Liver (tissue), 9 donors: ENCODE results near the gene LYPLAL1. TPM values are rescaled to one million over a fixed set of nuclear protein-coding genes. Genes with fewer than 3 reads are reported as not detected.

ENCODE experiments used
- DNase-seq: peaks from one replicate; pipeline ENCODE4 v3.0.0-alpha.2; 2017; ENCODE audit warnings: low spot score
- H3K27ac ChIP-seq, 2 donors: one replicate each; pipeline ENCODE4 v1.7.0; 2013; ENCODE audit warnings: inconsistent platforms in 2 of 2, low read length in 2 of 2, control low read depth in 1 of 2, low read depth in 1 of 2, mild to moderate bottlenecking in 1 of 2
- H3K27me3 ChIP-seq, 4 donors: one replicate each; pipeline versions ENCODE4 v1.6.1 to v1.7.0; 2013; ENCODE audit warnings: low read length in 3 of 4, inconsistent platforms in 1 of 4, mild to moderate bottlenecking in 1 of 4, moderate library complexity in 1 of 4; ENCODE audit not compliant: control insufficient read depth in 4 of 4, insufficient read depth in 4 of 4
- H3K36me3 ChIP-seq, 4 donors: one replicate each; pipeline versions ENCODE4 v1.6.1 to v1.7.0; 2013; ENCODE audit warnings: low read length in 3 of 4, mild to moderate bottlenecking in 3 of 4, low read depth in 1 of 4, moderate library complexity in 1 of 4; ENCODE audit not compliant: control insufficient read depth in 4 of 4, insufficient read depth in 3 of 4
- H3K4me1 ChIP-seq, 4 donors: one replicate each; pipeline versions ENCODE4 v1.6.1 to v1.7.0; 2013; ENCODE audit warnings: low read length in 3 of 4, mild to moderate bottlenecking in 3 of 4, moderate library complexity in 1 of 4; ENCODE audit not compliant: control insufficient read depth in 4 of 4, insufficient read depth in 4 of 4
- H3K4me3 ChIP-seq, 3 donors: one replicate each; pipeline versions ENCODE4 v1.6.1 to v1.7.0; 2013; ENCODE audit warnings: low read length in 3 of 3, control low read depth in 1 of 3, low read depth in 1 of 3, mild to moderate bottlenecking in 1 of 3
- H3K9ac ChIP-seq, 2 donors: one replicate each; pipeline ENCODE4 v1.7.0; 2013; ENCODE audit warnings: low read length in 2 of 2, mild to moderate bottlenecking in 2 of 2, moderate library complexity in 2 of 2, control low read depth in 1 of 2, low read depth in 1 of 2
- H3K9me3 ChIP-seq, 4 donors: one replicate each; pipeline versions ENCODE4 v1.6.1 to v1.7.0; 2013; ENCODE audit warnings: low read length in 3 of 4; ENCODE audit not compliant: control insufficient read depth in 4 of 4
- ATF3 ChIP-seq: IDR thresholded peaks from 2 replicates; pipeline ENCODE4 v1.6.1; 2016; ENCODE audit warnings: antibody characterized with exemption
- CTCF ChIP-seq: fragments of 150-350 bp; IDR thresholded peaks from 2 replicates; pipeline ENCODE4 v1.5.1; 2017; ENCODE audit warnings: improper control_type of control experiment, low read depth, low read length; ENCODE audit not compliant: missing input control
- EGR1 ChIP-seq, 2 donors: IDR thresholded peaks; 2 replicates each; pipeline ENCODE4 v1.6.1; 2016 to 2018; ENCODE audit warnings: antibody characterized with exemption in 2 of 2, low read depth in 2 of 2
- FOXA1 ChIP-seq: IDR thresholded peaks from 2 replicates; pipeline ENCODE4 v1.6.1; 2016; ENCODE audit warnings: antibody characterized with exemption
- FOXA2 ChIP-seq: IDR thresholded peaks from 2 replicates; pipeline ENCODE4 v1.6.1; 2016; ENCODE audit warnings: antibody characterized with exemption
- GABPA ChIP-seq, 2 donors: IDR thresholded peaks in 1 of 2; conservative IDR thresholded peaks in 1 of 2; 2 replicates each; pipeline ENCODE4 v1.6.1; 2016; ENCODE audit warnings: antibody characterized with exemption in 2 of 2, mild to moderate bottlenecking in 1 of 2, moderate library complexity in 1 of 2
- HNF4A ChIP-seq, 2 donors: conservative IDR thresholded peaks; 2 replicates each; pipeline ENCODE4 v1.6.1; 2016; ENCODE audit warnings: antibody characterized with exemption in 2 of 2, mild to moderate bottlenecking in 2 of 2
- HNF4G ChIP-seq: IDR thresholded peaks from 2 replicates; pipeline ENCODE4 v1.6.1; 2016; ENCODE audit warnings: antibody characterized with exemption
- JUND ChIP-seq, 2 donors: IDR thresholded peaks; 2 replicates each; pipeline ENCODE4 v1.6.1; 2016; ENCODE audit warnings: antibody characterized with exemption in 2 of 2
- MAX ChIP-seq: IDR thresholded peaks from 2 replicates; pipeline ENCODE4 v1.6.1; 2016; ENCODE audit warnings: antibody characterized with exemption
- NR2F2 ChIP-seq: IDR thresholded peaks from 2 replicates; pipeline ENCODE4 v1.6.1; 2016; ENCODE audit warnings: antibody characterized with exemption
- RAD21 ChIP-seq, 2 donors: IDR thresholded peaks; 2 replicates each; pipeline ENCODE4 v1.6.1; 2016; ENCODE audit warnings: antibody characterized with exemption in 2 of 2, mild to moderate bottlenecking in 2 of 2
- REST ChIP-seq: IDR thresholded peaks from 2 replicates; pipeline ENCODE4 v1.6.1; 2016; ENCODE audit warnings: antibody characterized with exemption, mild to moderate bottlenecking
- RXRA ChIP-seq, 2 donors: IDR thresholded peaks; 2 replicates each; pipeline ENCODE4 v1.6.1; 2017 to 2018; ENCODE audit warnings: antibody characterized with exemption in 2 of 2, mild to moderate bottlenecking in 1 of 2
- SP1 ChIP-seq: IDR thresholded peaks from 2 replicates; pipeline ENCODE4 v1.6.1; 2018; ENCODE audit warnings: antibody characterized with exemption, mild to moderate bottlenecking
- TAF1 ChIP-seq: conservative IDR thresholded peaks from 2 replicates; pipeline ENCODE4 v1.6.1; 2016; ENCODE audit warnings: antibody characterized with exemption, mild to moderate bottlenecking
- YY1 ChIP-seq: IDR thresholded peaks from 2 replicates; pipeline ENCODE4 v1.6.1; 2016; ENCODE audit warnings: antibody characterized with exemption, mild to moderate bottlenecking
- WGBS: extraction: QIAGEN DNeasy Blood & Tissue Kit; methylation state at CpG from one replicate; pipeline ENCODE4 v1.1.7; 2013; 5-methylcytosine and 5-hydroxymethylcytosine counted together
- polyA plus RNA-seq, 2 donors: library from polyadenylated mRNA; stranded (reverse) in 1 of 2; unstranded in 1 of 2; fragments of 200-250 nt in 1 of 2; fragments of >200 nt in 1 of 2; fragmentation: Nextera tagmentation in 1 of 2; extraction: Ambion mirVana in 1 of 2; gene quantifications; one replicate each; pipeline versions ENCODE4 v1.2.1 to v1.2.3, GENCODE V29; 2013 to 2015
- total RNA-seq, 2 donors: library from RNA; depleted of rRNA; stranded (reverse); fragments of >200 nt; gene quantifications; one replicate each; pipeline ENCODE4 v1.2.3, GENCODE V29; 2014
- donor health status: healthy.
- donor health status: healthy.
- donor health status: healthy.
- donor health status: healthy.
- donor health status: healthy.

The LYPLAL1 gene
- total and polyA plus RNA-seq, 4 donors: 10.3 to 57.4 (median 13.7) TPM

GRCh38 chr1:219138747-219139146 lies 34.9 kb upstream of the LYPLAL1 start:
- no peak overlapping the region for H3K9ac ChIP-seq
- no peak for DNase-seq
- no peaks in the 10 kb centered on the region for H3K4me1 ChIP-seq
- no peaks in the 10 kb centered on the region for H3K9me3 ChIP-seq
- WGBS: 88% methylated on average over 3 of the region's 3 CpGs
- TF ChIP-seq CTCF (no peak), TAF1 (no peak), REST (no peak), RXRA (IDR thresholded peaks at IDR 0.05) (no peak), RAD21 (IDR thresholded peaks at IDR 0.05) (no peak), HNF4A (conservative IDR thresholded peaks at IDR 0.05) (no peak), SP1 (no peak), GABPA (IDR thresholded peaks at IDR 0.05 in 1 of 2, conservative IDR thresholded peaks at IDR 0.05 in 1 of 2) (no peak), JUND (IDR thresholded peaks at IDR 0.05) (no peak), FOXA1 (no peak)
- no peak overlapping the region for H3K4me3 ChIP-seq
- no peak overlapping the region for H3K27ac ChIP-seq
- H3K36me3 ChIP-seq: no peaks in the 10 kb centered on the region
- no peaks in the 10 kb centered on the region for H3K27me3 ChIP-seq

GRCh38 chr1:219140303-219140877 lies 33.3 kb upstream of the LYPLAL1 start:
- no peak overlapping the region for H3K4me3 ChIP-seq
- no peaks in the 10 kb centered on the region for H3K9me3 ChIP-seq
- no peak for DNase-seq
- H3K27me3 ChIP-seq: no peaks in the 10 kb centered on the region
- H3K36me3 ChIP-seq: no peaks in the 10 kb centered on the region
- no peak for TF ChIP-seq EGR1 (IDR thresholded peaks at IDR 0.05; ENCODE audit: low read depth in 2 of 2)
- TF ChIP-seq CTCF: no peak
- no peak for TF ChIP-seq YY1
- TF ChIP-seq FOXA2: no peak
- no peak for TF ChIP-seq NR2F2
- TF ChIP-seq TAF1: no peak
- no peak for TF ChIP-seq HNF4A (conservative IDR thresholded peaks at IDR 0.05)
- no peak for TF ChIP-seq HNF4G
- no peak for TF ChIP-seq RXRA (IDR thresholded peaks at IDR 0.05)
- TF ChIP-seq JUND (IDR thresholded peaks at IDR 0.05): no peak
- TF ChIP-seq MAX: no peak
- no peak for TF ChIP-seq ATF3
- TF ChIP-seq GABPA (IDR thresholded peaks at IDR 0.05 in 1 of 2, conservative IDR thresholded peaks at IDR 0.05 in 1 of 2): no peak
- TF ChIP-seq RAD21 (IDR thresholded peaks at IDR 0.05): no peak
- TF ChIP-seq SP1: no peak
- TF ChIP-seq REST: no peak
- H3K4me1 ChIP-seq: no peaks in the 10 kb centered on the region
- no peak overlapping the region for H3K27ac ChIP-seq
- WGBS: 36% methylated on average over 2 of the region's 2 CpGs
- H3K9ac ChIP-seq: no peak overlapping the region
